ENCODE results near the gene RBP5.

RBP5 gene

GRCh38 chr12:7073946-7074345 lies 54.7 kb downstream of the RBP5 start:
- no peak for DNase-seq (ENCODE audit: low spot score)
